ENCODE data around the gene CSRNP3.

The CSRNP3 gene

GRCh38 chr2:165691615-165692014, 222.1 kb downstream of the CSRNP3 start:
- no peaks in the 10 kb centered on the region for H3K4me1 ChIP-seq (ENCODE audit: control insufficient read depth in 2 of 2, insufficient read depth in 2 of 2, low read length in 2 of 2)
- H3K27ac ChIP-seq (ENCODE audit: low read depth in 2 of 2, low read length in 2 of 2), result no peak overlapping the region
- no peak overlapping the region for H3K4me3 ChIP-seq (ENCODE audit: low read length in 2 of 2)
- H3K27me3 ChIP-seq (ENCODE audit: control insufficient read depth in 2 of 2, insufficient read depth in 2 of 2, low read length in 2 of 2), result no peaks in the 10 kb centered on the region
- H3K36me3 ChIP-seq (ENCODE audit: control insufficient read depth in 2 of 2, insufficient read depth in 2 of 2, low read length in 2 of 2), result no peaks in the 10 kb centered on the region
- no peaks in the 10 kb centered on the region for H3K9me3 ChIP-seq (ENCODE audit: control insufficient read depth in 2 of 2, low read length in 2 of 2)
- no peak overlapping the region for H3K9ac ChIP-seq (ENCODE audit: low read depth in 1 of 2, low read length in 2 of 2)

GRCh38 chr2:165692906-165693305, 223.4 kb downstream of the CSRNP3 start:
- Histone ChIP-seq H3K9me3 (ENCODE audit: control insufficient read depth in 2 of 2, low read length in 2 of 2) (no peaks in the 10 kb centered on the region), H3K27ac (ENCODE audit: low read depth in 2 of 2, low read length in 2 of 2) (no peak overlapping the region), H3K27me3 (ENCODE audit: control insufficient read depth in 2 of 2, insufficient read depth in 2 of 2, low read length in 2 of 2) (no peaks in the 10 kb centered on the region), H3K4me3 (ENCODE audit: low read length in 2 of 2) (no peak overlapping the region), H3K36me3 (ENCODE audit: control insufficient read depth in 2 of 2, insufficient read depth in 2 of 2, low read length in 2 of 2) (no peaks in the 10 kb centered on the region), H3K9ac (ENCODE audit: low read depth in 1 of 2, low read length in 2 of 2) (no peak overlapping the region), H3K4me1 (ENCODE audit: control insufficient read depth in 2 of 2, insufficient read depth in 2 of 2, low read length in 2 of 2) (no peaks in the 10 kb centered on the region)

- Histone ChIP-seq H3K27ac (ENCODE audit: low read depth in 2 of 2, low read length in 2 of 2) (no peak overlapping the region), H3K9ac (ENCODE audit: low read depth in 1 of 2, low read length in 2 of 2) (no peak overlapping the region), H3K36me3 (ENCODE audit: control insufficient read depth in 2 of 2, insufficient read depth in 2 of 2, low read length in 2 of 2) (no peaks in the 10 kb centered on the region), H3K4me1 (ENCODE audit: control insufficient read depth in 2 of 2, insufficient read depth in 2 of 2, low read length in 2 of 2) (peaks cover 0 to 2% of the 10 kb centered on the region in 2 donors), H3K9me3 (ENCODE audit: control insufficient read depth in 2 of 2, low read length in 2 of 2) (no peaks in the 10 kb centered on the region), H3K27me3 (ENCODE audit: control insufficient read depth in 2 of 2, insufficient read depth in 2 of 2, low read length in 2 of 2) (no peaks in the 10 kb centered on the region), H3K4me3 (ENCODE audit: low read length in 2 of 2) (no peak overlapping the region)
These were observed 224.3 kb downstream of the CSRNP3 start for GRCh38 chr2:165693838-165694237.

- no peaks in the 10 kb centered on the region for H3K36me3 ChIP-seq (ENCODE audit: control insufficient read depth in 2 of 2, insufficient read depth in 2 of 2, low read length in 2 of 2)
- no peaks in the 10 kb centered on the region for H3K9me3 ChIP-seq (ENCODE audit: control insufficient read depth in 2 of 2, low read length in 2 of 2)
- no peak overlapping the region for H3K9ac ChIP-seq (ENCODE audit: low read depth in 1 of 2, low read length in 2 of 2)
- H3K27me3 ChIP-seq (ENCODE audit: control insufficient read depth in 2 of 2, insufficient read depth in 2 of 2, low read length in 2 of 2), result no peaks in the 10 kb centered on the region
- no peak overlapping the region for H3K27ac ChIP-seq (ENCODE audit: low read depth in 2 of 2, low read length in 2 of 2)
- H3K4me3 ChIP-seq (ENCODE audit: low read length in 2 of 2), result no peak overlapping the region
- H3K4me1 ChIP-seq (ENCODE audit: control insufficient read depth in 2 of 2, insufficient read depth in 2 of 2, low read length in 2 of 2), result peaks cover 0 to 2% of the 10 kb centered on the region in 2 donors
These were observed 228.4 kb downstream of the CSRNP3 start for GRCh38 chr2:165697748-165698443.

GRCh38 chr2:165698444-165698884, 229.0 kb downstream of the CSRNP3 start:
- H3K36me3 ChIP-seq (ENCODE audit: control insufficient read depth in 2 of 2, insufficient read depth in 2 of 2, low read length in 2 of 2), result no peaks in the 10 kb centered on the region
- no peaks in the 10 kb centered on the region for H3K9me3 ChIP-seq (ENCODE audit: control insufficient read depth in 2 of 2, low read length in 2 of 2)
- no peak overlapping the region for H3K9ac ChIP-seq (ENCODE audit: low read depth in 1 of 2, low read length in 2 of 2)
- no peak overlapping the region for H3K4me3 ChIP-seq (ENCODE audit: low read length in 2 of 2)
- no peaks in the 10 kb centered on the region for H3K27me3 ChIP-seq (ENCODE audit: control insufficient read depth in 2 of 2, insufficient read depth in 2 of 2, low read length in 2 of 2)
- H3K4me1 ChIP-seq (ENCODE audit: control insufficient read depth in 2 of 2, insufficient read depth in 2 of 2, low read length in 2 of 2), result peaks cover 0 to 2% of the 10 kb centered on the region in 2 donors
- H3K27ac ChIP-seq (ENCODE audit: low read depth in 2 of 2, low read length in 2 of 2), result no peak overlapping the region

GRCh38 chr2:165699946-165700345, 230.4 kb downstream of the CSRNP3 start:
- Histone ChIP-seq H3K27ac (ENCODE audit: low read depth in 2 of 2, low read length in 2 of 2) (no peak overlapping the region), H3K36me3 (ENCODE audit: control insufficient read depth in 2 of 2, insufficient read depth in 2 of 2, low read length in 2 of 2) (no peaks in the 10 kb centered on the region), H3K4me1 (ENCODE audit: control insufficient read depth in 2 of 2, insufficient read depth in 2 of 2, low read length in 2 of 2) (peaks cover 0 to 2% of the 10 kb centered on the region in 2 donors), H3K9ac (ENCODE audit: low read depth in 1 of 2, low read length in 2 of 2) (no peak overlapping the region), H3K4me3 (ENCODE audit: low read length in 2 of 2) (no peak overlapping the region), H3K9me3 (ENCODE audit: control insufficient read depth in 2 of 2, low read length in 2 of 2) (no peaks in the 10 kb centered on the region), H3K27me3 (ENCODE audit: control insufficient read depth in 2 of 2, insufficient read depth in 2 of 2, low read length in 2 of 2) (no peaks in the 10 kb centered on the region)

- H3K9me3 ChIP-seq (ENCODE audit: control insufficient read depth in 2 of 2, low read length in 2 of 2), result no peaks in the 10 kb centered on the region
- H3K4me3 ChIP-seq (ENCODE audit: low read length in 2 of 2), result no peak overlapping the region
- no peaks in the 10 kb centered on the region for H3K27me3 ChIP-seq (ENCODE audit: control insufficient read depth in 2 of 2, insufficient read depth in 2 of 2, low read length in 2 of 2)
- no peaks in the 10 kb centered on the region for H3K36me3 ChIP-seq (ENCODE audit: control insufficient read depth in 2 of 2, insufficient read depth in 2 of 2, low read length in 2 of 2)
- H3K27ac ChIP-seq (ENCODE audit: low read depth in 2 of 2, low read length in 2 of 2), result no peak overlapping the region
- H3K9ac ChIP-seq (ENCODE audit: low read depth in 1 of 2, low read length in 2 of 2), result no peak overlapping the region
- H3K4me1 ChIP-seq (ENCODE audit: control insufficient read depth in 2 of 2, insufficient read depth in 2 of 2, low read length in 2 of 2), result peaks cover 0 to 2% of the 10 kb centered on the region in 2 donors
These were observed 231.0 kb downstream of the CSRNP3 start for GRCh38 chr2:165700531-165700930.

GRCh38 chr2:165701147-165701546, 231.6 kb downstream of the CSRNP3 start:
- H3K27me3 ChIP-seq (ENCODE audit: control insufficient read depth in 2 of 2, insufficient read depth in 2 of 2, low read length in 2 of 2), result no peaks in the 10 kb centered on the region
- H3K27ac ChIP-seq (ENCODE audit: low read depth in 2 of 2, low read length in 2 of 2), result no peak overlapping the region
- H3K4me3 ChIP-seq (ENCODE audit: low read length in 2 of 2), result no peak overlapping the region
- H3K36me3 ChIP-seq (ENCODE audit: control insufficient read depth in 2 of 2, insufficient read depth in 2 of 2, low read length in 2 of 2), result no peaks in the 10 kb centered on the region
- H3K4me1 ChIP-seq (ENCODE audit: control insufficient read depth in 2 of 2, insufficient read depth in 2 of 2, low read length in 2 of 2), result peaks cover 0 to 2% of the 10 kb centered on the region in 2 donors
- no peaks in the 10 kb centered on the region for H3K9me3 ChIP-seq (ENCODE audit: control insufficient read depth in 2 of 2, low read length in 2 of 2)
- no peak overlapping the region for H3K9ac ChIP-seq (ENCODE audit: low read depth in 1 of 2, low read length in 2 of 2)

- no peaks in the 10 kb centered on the region for H3K27me3 ChIP-seq (ENCODE audit: control insufficient read depth in 2 of 2, insufficient read depth in 2 of 2, low read length in 2 of 2)
- no peaks in the 10 kb centered on the region for H3K36me3 ChIP-seq (ENCODE audit: control insufficient read depth in 2 of 2, insufficient read depth in 2 of 2, low read length in 2 of 2)
- H3K27ac ChIP-seq (ENCODE audit: low read depth in 2 of 2, low read length in 2 of 2), result no peak overlapping the region
- no peak overlapping the region for H3K4me3 ChIP-seq (ENCODE audit: low read length in 2 of 2)
- H3K9ac ChIP-seq (ENCODE audit: low read depth in 1 of 2, low read length in 2 of 2), result no peak overlapping the region
- H3K9me3 ChIP-seq (ENCODE audit: control insufficient read depth in 2 of 2, low read length in 2 of 2), result no peaks in the 10 kb centered on the region
- H3K4me1 ChIP-seq (ENCODE audit: control insufficient read depth in 2 of 2, insufficient read depth in 2 of 2, low read length in 2 of 2), result no peaks in the 10 kb centered on the region
These were observed 237.5 kb downstream of the CSRNP3 start for GRCh38 chr2:165706960-165707487.

- Histone ChIP-seq H3K36me3 (ENCODE audit: control insufficient read depth in 2 of 2, insufficient read depth in 2 of 2, low read length in 2 of 2) (no peaks in the 10 kb centered on the region), H3K27me3 (ENCODE audit: control insufficient read depth in 2 of 2, insufficient read depth in 2 of 2, low read length in 2 of 2) (peaks cover 0 to 3% of the 10 kb centered on the region in 2 donors), H3K4me1 (ENCODE audit: control insufficient read depth in 2 of 2, insufficient read depth in 2 of 2, low read length in 2 of 2) (no peaks in the 10 kb centered on the region), H3K9ac (ENCODE audit: low read depth in 1 of 2, low read length in 2 of 2) (no peak overlapping the region), H3K27ac (ENCODE audit: low read depth in 2 of 2, low read length in 2 of 2) (no peak overlapping the region), H3K9me3 (ENCODE audit: control insufficient read depth in 2 of 2, low read length in 2 of 2) (no peaks in the 10 kb centered on the region), H3K4me3 (ENCODE audit: low read length in 2 of 2) (no peak overlapping the region)
These were observed 246.6 kb downstream of the CSRNP3 start for GRCh38 chr2:165716091-165716490.

Data from mucosa of rectum (tissue), 2 donors.